Activated naive CD4-positive, alpha-beta T cell treated with anti-CD3 and anti-CD28 coated beads, Interleukin-2, amount 50 U/mL, for 72 hours (primary cell): Measurements from ENCODE around the gene EPHX1. TPM values are rescaled to one million over a fixed set of nuclear protein-coding genes. Genes with fewer than 3 reads are reported as not detected.

Source experiments
- ATAC-seq, 2 donors: fragments of 150-1000 bp; cut with Tn5 transposase; 2 replicates each; pipeline ENCODE4 v1.10.0; 2021; ENCODE audit warnings: mild to moderate bottlenecking in 2 of 2, moderate library complexity in 2 of 2
- DNase-seq, 2 donors: peaks; one replicate each; pipeline ENCODE4 v3.0.0; 2021 to 2022; ENCODE audit warnings: low spot score in 2 of 2
- H3K27ac Mint-ChIP-seq, 2 donors: one replicate each; pipeline ENCODE4 v1.8.0; 2022; ENCODE audit warnings: mild to moderate bottlenecking in 2 of 2, mixed read lengths in 2 of 2
- H3K36me3 Mint-ChIP-seq, 2 donors: one replicate each; pipeline ENCODE4 v1.8.0; 2022; ENCODE audit warnings: mixed read lengths in 2 of 2
- H3K9me3 Mint-ChIP-seq, 2 donors: one replicate each; pipeline ENCODE4 v1.8.0; 2022; ENCODE audit warnings: mixed read lengths in 2 of 2
- total RNA-seq, 2 donors: library from RNA; stranded (reverse); gene quantifications; one replicate each; pipeline ENCODE4 v1.2.3, GENCODE V29; 2022

Gene EPHX1
- total RNA-seq, 2 donors from 2014 or later = 3.1 TPM

DNA sequence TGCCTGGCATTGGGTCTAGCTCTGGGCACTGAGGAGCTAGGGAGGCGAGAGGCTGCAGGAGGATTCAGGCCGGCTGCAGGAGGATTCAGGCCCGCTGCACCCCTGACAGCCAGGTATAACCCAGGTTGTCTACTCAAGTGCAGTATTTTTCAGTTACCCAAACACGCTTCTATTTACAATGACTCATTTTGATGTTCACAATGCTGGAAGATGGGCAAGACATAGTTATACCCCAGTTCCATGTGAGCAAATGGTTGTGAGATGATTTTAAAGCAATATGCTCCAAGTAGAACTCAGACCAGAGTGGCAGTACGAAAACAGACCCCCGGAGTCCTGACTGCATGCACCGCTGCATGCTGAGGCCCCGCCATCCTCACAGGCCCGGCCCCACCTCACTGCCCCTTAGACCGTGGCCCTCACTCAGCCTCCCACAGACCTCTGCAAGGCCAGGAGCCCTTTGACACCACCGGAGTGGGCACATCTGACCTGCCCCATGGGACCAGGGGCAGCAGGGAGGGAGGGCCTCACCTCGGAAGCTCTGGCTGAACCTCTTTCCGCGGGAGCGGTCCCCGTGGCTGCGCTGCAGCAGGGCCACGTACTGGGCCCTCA, 78.5 kb downstream of the EPHX1 start:
- H3K9me3 Mint-ChIP-seq = no peaks in the 10 kb centered on the region
- DNase-seq (no peak), ATAC-seq (no peak)
- no peaks in the 10 kb centered on the region for H3K36me3 Mint-ChIP-seq
- H3K27ac Mint-ChIP-seq = peak overlapping the region in 1 of 2 donors; percentile 29

DNA sequence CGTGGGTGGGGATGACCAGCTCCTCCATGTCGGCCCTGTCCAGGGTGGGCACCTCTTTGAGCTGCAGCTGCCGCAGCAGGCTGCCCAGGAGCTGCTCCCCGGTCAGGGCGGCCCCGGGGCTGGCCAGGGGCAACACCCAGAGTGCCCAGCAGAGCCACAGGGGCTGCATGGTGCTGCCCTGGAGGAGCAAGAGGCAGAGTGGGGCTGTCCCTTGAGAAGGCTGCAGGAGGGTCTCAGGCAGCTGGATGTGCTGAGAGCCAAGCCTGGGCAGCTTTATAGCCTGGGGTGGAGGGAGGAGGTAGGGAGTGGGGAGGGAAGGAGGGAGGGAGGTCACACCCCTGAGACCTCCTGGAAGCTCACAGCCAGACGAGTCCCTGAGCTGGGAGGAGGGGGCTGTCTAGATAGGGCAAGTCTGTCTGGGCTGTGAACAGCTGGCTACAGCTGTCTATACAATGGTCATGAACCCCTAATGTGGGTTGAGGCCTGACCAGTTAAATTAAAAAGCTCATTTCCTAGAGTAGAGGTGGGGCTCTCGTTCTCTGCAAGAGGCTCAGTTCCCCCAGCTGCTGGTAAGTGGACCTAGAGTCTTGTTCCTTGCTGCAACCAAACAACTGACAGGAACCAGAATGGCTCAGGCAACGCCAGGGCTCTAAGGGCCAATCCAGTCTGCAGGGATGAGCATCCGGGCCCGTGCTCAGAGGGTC, 79.1 kb downstream of the EPHX1 start, which contains the start of gene LEFTY1:
Gene LEFTY1 (minus strand): TSS at position 249 of the 704 bp plus-strand sequence. CDS start 80 bp downstream, at position 169.
- ATAC-seq = no peak

DNA sequence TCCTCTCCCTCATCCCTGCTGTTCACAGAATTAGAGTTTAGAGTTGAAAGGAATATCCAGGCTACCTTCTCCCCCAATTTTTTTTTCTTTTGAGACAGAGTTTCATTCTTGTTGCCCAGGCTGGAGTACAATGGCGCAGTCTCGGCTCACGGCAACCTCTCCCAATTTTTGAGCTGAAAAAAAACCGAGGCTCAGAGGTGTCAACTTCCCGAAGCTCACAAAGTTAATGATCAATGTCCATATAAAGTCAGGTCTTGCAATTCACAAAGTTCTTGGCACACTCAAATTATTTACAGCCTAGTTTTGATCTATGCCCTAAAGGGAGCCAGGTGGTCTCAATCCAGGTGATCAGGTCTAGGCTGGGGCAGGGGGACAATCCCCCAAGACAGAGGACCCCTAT, 79.8 kb downstream of the EPHX1 start:
- ATAC-seq (no peak), DNase-seq (no peak)
- Mint-ChIP-seq H3K36me3 (no peaks in the 10 kb centered on the region), H3K27ac (no peak overlapping the region), H3K9me3 (no peaks in the 10 kb centered on the region)

More for the DNA sequence above, 79.1 kb downstream of the EPHX1 start, which contains the start of gene LEFTY1:
- H3K36me3 Mint-ChIP-seq = no peaks in the 10 kb centered on the region
- H3K27ac Mint-ChIP-seq = peak within 1 kb of the TSS in 1 of 2 donors; percentile 29
- no peaks in the 10 kb centered on the region for H3K9me3 Mint-ChIP-seq
- no peak for DNase-seq

DNA sequence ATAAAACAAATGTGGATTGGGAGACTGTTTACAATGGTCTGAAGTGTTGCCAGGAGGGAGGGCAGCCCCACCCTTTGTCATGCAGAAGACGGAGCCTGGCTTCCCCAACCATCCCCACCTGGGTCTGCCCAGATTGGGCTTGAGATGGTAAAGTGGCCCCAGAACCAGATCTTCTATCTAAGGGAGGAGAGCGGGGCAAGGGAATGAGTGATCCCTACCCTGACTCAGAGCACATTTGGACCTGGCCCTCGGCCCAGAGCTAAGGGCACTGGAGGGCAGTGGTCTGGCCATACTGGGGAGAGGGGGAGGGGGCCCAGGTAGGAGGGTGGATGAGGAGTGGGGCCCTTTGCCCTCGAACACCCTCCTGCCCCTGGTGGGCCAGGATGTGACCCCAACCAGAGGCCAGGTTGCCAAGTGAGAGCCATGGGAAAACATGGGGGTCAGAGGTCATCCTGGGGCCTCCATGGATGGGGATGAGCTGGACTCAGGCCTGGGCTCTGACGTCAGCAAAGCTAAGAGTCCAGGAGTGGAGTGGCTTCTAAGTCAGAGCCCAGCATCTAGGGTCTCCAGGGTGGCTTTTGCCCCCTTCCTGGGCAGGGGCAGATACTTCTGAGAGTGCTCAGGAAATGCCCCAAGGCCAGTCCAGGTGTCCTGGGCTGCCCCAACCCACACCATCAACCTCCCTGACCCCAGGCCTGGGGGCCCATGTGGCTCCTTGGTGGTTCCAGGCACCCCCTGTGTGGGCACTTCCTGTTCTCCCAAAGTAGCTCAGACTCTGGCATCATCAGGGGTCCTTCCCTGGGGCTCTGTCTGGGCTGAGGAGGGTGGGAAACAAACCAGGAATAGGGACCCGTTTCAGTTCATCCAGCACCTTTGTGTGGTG, 80.7 kb downstream of the EPHX1 start:
- ATAC-seq (no peak), DNase-seq (no peak)
- H3K9me3 Mint-ChIP-seq = no peaks in the 10 kb centered on the region
- H3K36me3 Mint-ChIP-seq = no peaks in the 10 kb centered on the region
- H3K27ac Mint-ChIP-seq = no peak overlapping the region

DNA sequence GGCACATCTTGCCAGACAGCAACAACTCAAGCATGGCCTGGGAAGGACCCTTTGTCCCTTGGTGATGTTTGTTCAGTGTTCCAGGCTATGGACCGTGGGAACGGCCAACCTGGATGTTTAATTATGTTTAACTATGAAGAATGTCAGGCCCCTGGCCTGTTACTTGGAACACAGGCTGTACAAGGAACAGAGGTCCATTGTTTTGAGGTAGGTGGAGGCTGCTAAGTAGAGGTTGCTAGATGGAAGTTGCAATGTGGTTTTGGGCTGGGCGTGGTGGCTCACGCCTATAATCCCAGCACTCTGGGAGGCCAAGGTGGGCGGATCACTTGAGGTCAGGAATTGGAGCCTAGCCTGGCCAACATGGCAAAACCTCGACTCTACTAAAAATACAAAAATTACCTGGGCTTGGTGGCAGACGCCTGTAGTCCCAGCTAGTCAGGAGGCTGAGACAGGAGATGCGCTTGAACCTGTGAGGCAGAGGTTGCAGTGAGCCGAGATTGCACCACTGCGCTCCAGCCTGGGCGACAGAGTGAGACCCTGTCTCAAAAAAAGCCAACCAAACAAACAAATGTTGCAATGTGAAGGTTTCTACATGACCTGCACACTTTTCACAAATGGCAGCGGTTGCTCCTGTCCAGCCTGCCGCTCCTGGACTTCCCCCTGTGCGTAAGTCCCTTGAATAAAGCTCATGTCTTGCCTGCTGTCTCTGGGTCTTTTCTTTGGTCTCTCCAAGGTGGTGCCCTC, 81.5 kb downstream of the EPHX1 start:
- Mint-ChIP-seq H3K36me3 (no peaks in the 10 kb centered on the region), H3K9me3 (no peaks in the 10 kb centered on the region), H3K27ac (no peak overlapping the region)
- DNase-seq (no peak), ATAC-seq (no peak)

DNA sequence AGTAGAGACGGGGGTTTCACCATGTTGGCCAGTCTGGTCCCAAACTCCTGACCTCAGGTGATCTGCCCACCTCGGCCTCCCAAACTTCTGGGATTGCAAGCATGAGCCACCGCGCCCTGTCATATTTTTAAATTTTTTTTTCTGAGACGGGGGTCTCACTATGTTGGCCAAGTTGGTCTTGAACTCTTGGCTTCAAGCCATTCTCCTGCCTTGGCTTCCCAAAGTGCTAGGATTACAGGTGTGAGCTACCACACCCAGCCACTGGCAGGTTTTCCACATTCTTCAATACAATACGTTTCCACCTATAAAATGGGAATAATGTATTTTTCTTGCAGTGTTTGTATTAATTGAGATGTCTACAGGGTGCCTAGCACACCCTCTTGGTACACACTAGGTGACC, 82.4 kb downstream of the EPHX1 start:
- Mint-ChIP-seq H3K9me3 (no peaks in the 10 kb centered on the region), H3K27ac (no peak overlapping the region)

More for the DNA sequence above, 82.4 kb downstream of the EPHX1 start:
- no peak for ATAC-seq
- DNase-seq = no peak
- H3K36me3 Mint-ChIP-seq = no peaks in the 10 kb centered on the region

Other genes starting within 250 kb of the EPHX1 start
- under 1 TPM; 0.09 to 0.89 TPM for gene ENAH, start 157.0 kb upstream of the EPHX1 start, total RNA-seq
- gene SRP9, start 32.3 kb upstream of the EPHX1 start, total RNA-seq = 100 to 1,000 TPM; 245 to 281 TPM
- gene TMEM63A, start 72.3 kb downstream of the EPHX1 start, total RNA-seq = 100 to 1,000 TPM in 1 of 2 donors, 10 to 100 TPM in 1; 67.8 to 115 TPM
- under 1 TPM in 1 of 2 donors, not detected in 1; 0.54 TPM for gene LEFTY1, start 79.0 kb downstream of the EPHX1 start, total RNA-seq
- 100 to 1,000 TPM; 114 to 129 TPM for gene PYCR2, start 114.1 kb downstream of the EPHX1 start, total RNA-seq
- gene LEFTY2, start 131.1 kb downstream of the EPHX1 start, total RNA-seq = not detected
- gene SDE2, start 189.2 kb downstream of the EPHX1 start, total RNA-seq = 10 to 100 TPM; 15.9 to 29.6 TPM